Left ventricle myocardium inferior (tissue), 1 donor: ENCODE measurements around the gene HID1. TPM values are rescaled to one million over a fixed set of nuclear protein-coding genes. Genes with fewer than 3 reads are reported as not detected.
A peak's percentile ranks its signal among the peaks of the same experiment; 100 is the strongest.

ENCODE experiments used
- DNase-seq: peaks from one replicate; pipeline ENCODE4 v3.0.0-alpha.2; 2020
- H3K27ac ChIP-seq: fragments of 200-600 bp; replicated peaks from 2 replicates; pipeline ENCODE4 v1.8.0; 2021
- H3K27me3 ChIP-seq: fragments of 200-600 bp; 2 replicates; pipeline ENCODE4 v1.8.0; 2021; ENCODE audit warnings: low read depth
- H3K36me3 ChIP-seq: fragments of 200-600 bp; 2 replicates; pipeline ENCODE4 v1.8.0; 2021
- H3K4me1 ChIP-seq: fragments of 200-600 bp; 2 replicates; pipeline ENCODE4 v1.8.0; 2021
- H3K4me3 ChIP-seq: fragments of 200-600 bp; 2 replicates; pipeline ENCODE4 v1.8.0; 2021; ENCODE audit warnings: mild to moderate bottlenecking, moderate library complexity
- H3K9me3 ChIP-seq: fragments of 200-600 bp; replicated peaks from 2 replicates; pipeline ENCODE4 v1.8.0; 2021
- intact Hi-C: fragments of 100-400 bp; cut with micrococcal nuclease; formaldehyde crosslinking; loops from one replicate; pipeline ENCODE4 v1.11.0; 2022
- total RNA-seq: library from RNA; stranded (reverse); fragmentation: NEBNext Ultra II Directional; extraction: Animal tissue kit (Norgen Biotek cat#: 25700); gene quantifications from one replicate; pipeline ENCODE4 v1.2.1, GENCODE V29; 2021
- TF ChIP-seq, protein P1 (sequence below): fragments of 200-600 bp; IDR thresholded peaks from 2 replicates; pipeline ENCODE4 v1.8.0; 2021; ENCODE audit warnings: antibody characterized with exemption, mild to moderate bottlenecking, borderline replicate concordance
- donor health status: DM: no; HTN: yes; CAD: no; lungs with severe emphysema.

The HID1 gene
- total RNA-seq, 1 donor from 2014 or later: 7.2 TPM

DNA sequence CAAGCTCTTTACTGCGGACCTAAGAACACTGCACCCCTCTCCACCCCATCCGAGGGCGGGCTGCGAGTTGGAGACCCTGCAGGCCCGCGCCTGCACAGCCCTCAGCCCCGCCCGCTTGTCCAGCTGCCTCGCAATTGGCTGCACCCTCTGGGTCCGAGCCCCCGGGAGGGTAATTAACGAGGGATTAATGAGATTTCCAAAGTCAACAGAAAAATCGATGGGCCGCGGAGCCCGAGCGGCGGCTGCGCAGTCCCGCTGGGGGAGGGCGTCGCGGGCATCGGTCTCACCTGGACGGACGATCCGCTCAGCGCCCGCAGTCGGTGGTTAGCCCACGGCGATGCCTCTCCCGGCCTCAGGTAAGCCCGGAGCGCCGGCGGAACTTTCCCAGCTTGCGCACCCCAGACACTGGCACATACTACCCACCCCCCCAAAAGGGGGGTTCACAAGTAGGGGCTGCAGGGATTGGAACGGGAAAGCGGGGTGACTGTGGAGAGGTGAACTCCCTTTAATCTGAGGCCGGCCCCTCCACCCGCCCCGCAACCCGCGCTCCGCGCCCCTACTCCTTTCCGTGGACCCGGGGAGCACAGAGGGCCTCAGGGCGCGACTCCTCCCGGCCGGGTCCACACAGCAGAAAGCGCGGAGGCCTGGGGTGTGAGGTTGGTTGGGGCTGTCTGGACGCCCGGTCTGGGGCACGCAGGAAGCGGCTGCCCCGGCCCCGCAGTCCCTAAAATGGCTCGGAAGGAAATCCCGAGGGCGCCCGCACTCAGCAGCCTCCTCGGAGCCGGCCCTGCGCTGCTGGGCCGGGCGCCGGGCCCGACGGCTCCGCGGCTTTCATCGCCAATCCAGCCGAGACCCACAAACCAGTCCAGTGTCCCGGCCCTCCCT lies 36.7 kb downstream of the HID1 start, which contains the start of gene OTOP3:
TSS of gene OTOP3 (plus strand) at position 314 of the 885 bp plus-strand sequence. CDS start at position 338, 24 bp downstream.
- DNase-seq: no peak

DNA sequence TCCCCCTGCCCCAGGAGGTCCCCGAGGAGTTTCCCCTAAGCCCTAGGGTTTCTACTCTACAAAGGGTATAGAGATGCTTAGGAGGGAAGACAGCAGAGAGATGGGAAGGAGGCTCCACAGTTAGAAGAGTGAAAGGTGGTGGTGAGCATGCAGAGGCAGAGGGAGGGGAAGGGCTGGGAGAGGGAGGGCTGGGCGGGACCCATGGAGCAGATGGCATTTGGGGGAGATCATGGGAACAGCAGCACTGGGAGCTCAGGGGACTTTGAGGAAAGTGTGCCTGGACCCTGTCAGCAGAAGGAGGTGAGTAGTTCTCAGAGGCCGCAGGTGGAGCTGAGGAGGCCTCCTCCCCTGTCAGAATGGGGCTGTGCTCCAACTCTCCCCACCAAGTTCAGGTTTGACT lies 37.5 kb downstream of the HID1 start:
- H3K27me3 ChIP-seq: peaks cover 95% of the 10 kb centered on the region
- no peak overlapping the region for H3K4me3 ChIP-seq
- TF ChIP-seq, protein P1, sequence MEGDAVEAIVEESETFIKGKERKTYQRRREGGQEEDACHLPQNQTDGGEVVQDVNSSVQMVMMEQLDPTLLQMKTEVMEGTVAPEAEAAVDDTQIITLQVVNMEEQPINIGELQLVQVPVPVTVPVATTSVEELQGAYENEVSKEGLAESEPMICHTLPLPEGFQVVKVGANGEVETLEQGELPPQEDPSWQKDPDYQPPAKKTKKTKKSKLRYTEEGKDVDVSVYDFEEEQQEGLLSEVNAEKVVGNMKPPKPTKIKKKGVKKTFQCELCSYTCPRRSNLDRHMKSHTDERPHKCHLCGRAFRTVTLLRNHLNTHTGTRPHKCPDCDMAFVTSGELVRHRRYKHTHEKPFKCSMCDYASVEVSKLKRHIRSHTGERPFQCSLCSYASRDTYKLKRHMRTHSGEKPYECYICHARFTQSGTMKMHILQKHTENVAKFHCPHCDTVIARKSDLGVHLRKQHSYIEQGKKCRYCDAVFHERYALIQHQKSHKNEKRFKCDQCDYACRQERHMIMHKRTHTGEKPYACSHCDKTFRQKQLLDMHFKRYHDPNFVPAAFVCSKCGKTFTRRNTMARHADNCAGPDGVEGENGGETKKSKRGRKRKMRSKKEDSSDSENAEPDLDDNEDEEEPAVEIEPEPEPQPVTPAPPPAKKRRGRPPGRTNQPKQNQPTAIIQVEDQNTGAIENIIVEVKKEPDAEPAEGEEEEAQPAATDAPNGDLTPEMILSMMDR: no peak
- peaks cover 10% of the 10 kb centered on the region for H3K4me1 ChIP-seq
- H3K36me3 ChIP-seq: no peaks in the 10 kb centered on the region
- DNase-seq: no peak
- intact Hi-C loops: no loop called here
- no peaks in the 10 kb centered on the region for H3K9me3 ChIP-seq
- no peak overlapping the region for H3K27ac ChIP-seq

More for the DNA sequence above, 36.7 kb downstream of the HID1 start, which contains the start of gene OTOP3:
- intact Hi-C loops: no loop called here
- Histone ChIP-seq H3K27me3 (peaks cover 94% of the 10 kb centered on the region), H3K27ac (no peak within 1 kb of the TSS), H3K4me1 (peaks cover 10% of the 10 kb centered on the region), H3K4me3 (peak within 1 kb of the TSS; percentile 9), H3K9me3 (no peaks in the 10 kb centered on the region), H3K36me3 (no peaks in the 10 kb centered on the region)
- TF ChIP-seq, protein P1: no peak

DNA sequence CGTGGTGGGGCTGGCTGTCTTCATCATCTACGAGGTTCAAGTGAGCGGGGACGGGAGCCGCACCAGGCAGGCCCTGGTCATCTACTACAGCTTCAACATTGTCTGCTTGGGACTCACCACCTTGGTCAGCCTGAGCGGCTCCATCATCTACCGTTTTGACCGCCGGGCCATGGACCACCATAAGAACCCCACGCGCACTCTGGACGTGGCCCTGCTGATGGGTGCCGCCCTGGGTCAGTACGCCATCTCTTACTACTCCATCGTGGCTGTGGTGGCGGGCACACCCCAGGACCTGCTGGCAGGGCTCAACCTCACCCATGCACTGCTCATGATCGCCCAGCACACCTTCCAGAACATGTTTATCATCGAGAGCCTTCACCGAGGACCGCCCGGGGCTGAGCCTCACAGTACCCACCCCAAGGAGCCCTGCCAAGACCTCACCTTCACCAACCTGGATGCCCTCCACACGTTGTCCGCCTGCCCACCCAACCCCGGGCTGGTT lies 42.0 kb downstream of the HID1 start:
- H3K4me3 ChIP-seq: no peak overlapping the region
- TF ChIP-seq, protein P1: no peak
- H3K9me3 ChIP-seq: no peaks in the 10 kb centered on the region
- peaks cover 98% of the 10 kb centered on the region for H3K27me3 ChIP-seq
- no peak overlapping the region for H3K27ac ChIP-seq
- DNase-seq: no peak
- peaks cover 2% of the 10 kb centered on the region for H3K4me1 ChIP-seq
- intact Hi-C loops: no loop called here
- H3K36me3 ChIP-seq: no peaks in the 10 kb centered on the region

DNA sequence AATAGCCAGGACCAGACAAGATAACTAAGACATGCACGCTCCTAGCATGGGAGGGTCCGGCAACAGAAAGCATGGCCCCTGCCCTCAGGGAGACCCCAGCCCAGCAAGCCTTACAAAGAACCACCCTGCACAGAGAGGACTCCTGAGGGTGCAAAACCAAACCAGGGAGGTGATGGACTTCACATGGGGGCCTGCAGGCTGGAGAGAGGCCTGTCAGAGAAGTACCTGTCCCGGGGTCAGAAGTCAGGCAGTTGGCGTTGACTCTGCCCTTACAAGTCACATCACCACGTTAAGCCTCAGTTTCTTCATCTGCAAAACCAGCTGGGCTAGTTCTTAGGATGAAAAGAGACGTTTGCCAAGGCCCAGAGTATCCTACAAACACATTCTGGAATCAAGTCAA lies 43.8 kb downstream of the HID1 start:
- intact Hi-C loops: no loop called here
- Histone ChIP-seq H3K27ac (no peak overlapping the region), H3K36me3 (no peaks in the 10 kb centered on the region), H3K27me3 (peaks cover 100% of the 10 kb centered on the region), H3K9me3 (no peaks in the 10 kb centered on the region), H3K4me3 (no peak overlapping the region), H3K4me1 (peaks cover 11% of the 10 kb centered on the region)
- TF ChIP-seq, protein P1: no peak
- no peak for DNase-seq

DNA sequence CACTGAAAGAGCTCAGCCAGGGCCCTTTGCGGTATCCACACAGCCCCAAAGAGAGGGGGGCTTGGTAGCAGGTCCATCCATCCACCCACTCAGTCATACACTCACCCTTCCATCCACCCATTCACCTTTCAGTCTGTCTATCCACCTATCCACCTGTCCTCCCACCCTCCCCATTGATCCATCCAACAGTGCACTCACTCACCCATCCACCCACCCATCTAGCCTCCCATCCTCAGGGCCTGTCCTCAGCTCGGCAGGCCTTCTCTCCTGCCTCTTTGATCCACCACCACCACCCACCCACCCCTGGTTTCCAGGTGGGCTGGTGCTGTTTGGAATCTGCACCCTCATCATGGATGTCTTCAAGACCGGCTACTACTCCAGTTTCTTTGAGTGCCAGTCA lies 47.3 kb downstream of the HID1 start:
- H3K9me3 ChIP-seq: no peaks in the 10 kb centered on the region
- intact Hi-C loops: no loop called here
- H3K4me1 ChIP-seq: peaks cover 26% of the 10 kb centered on the region
- TF ChIP-seq, protein P1: no peak
- H3K4me3 ChIP-seq: no peak overlapping the region
- no peak for DNase-seq
- H3K27me3 ChIP-seq: peaks cover 100% of the 10 kb centered on the region
- H3K36me3 ChIP-seq: no peaks in the 10 kb centered on the region
- no peak overlapping the region for H3K27ac ChIP-seq
